SU-DHL-6 (cell line): ENCODE measurements around the gene CNTRL.

Experiments
- H2AFZ ChIP-seq: fragments of 200-600 bp; sonication (generic); 2 replicates; pipeline ENCODE4 v1.6.1; 2014; ENCODE audit warnings: low read depth, mild to moderate bottlenecking, moderate library complexity, mixed read lengths, antibody characterized with exemption, low read length; ENCODE audit not compliant: severe bottlenecking
- H3F3A ChIP-seq: fragments of 200-600 bp; shearing (Covaris generic); 2 replicates; pipeline ENCODE4 v1.6.0; 2016; ENCODE audit warnings: antibody characterized with exemption, mild to moderate bottlenecking; ENCODE audit not compliant: insufficient read depth
- H3K27ac ChIP-seq: fragments of 200-600 bp; sonication (generic); 2 replicates; pipeline ENCODE4 v1.5.1; 2016; ENCODE audit warnings: low read depth, mild to moderate bottlenecking, low read length, moderate library complexity, mixed read lengths
- H3K27me3 ChIP-seq: fragments of 200-600 bp; sonication (generic), shearing (Covaris generic); 2 replicates; pipeline ENCODE4 v1.6.0; 2014; ENCODE audit warnings: mild to moderate bottlenecking, low read length
- H3K36me3 ChIP-seq: fragments of 200-600 bp; sonication (generic); 2 replicates; pipeline ENCODE4 v1.6.1; 2014; ENCODE audit warnings: mild to moderate bottlenecking, low read length, mixed read lengths
- H3K4me2 ChIP-seq: fragments of 300-600, 200-600 bp; shearing (Covaris generic), sonication (generic); 2 replicates; pipeline ENCODE4 v1.6.0; 2014; ENCODE audit warnings: low read length, low read depth, mild to moderate bottlenecking; ENCODE audit not compliant: poor library complexity, severe bottlenecking
- H3K4me3 ChIP-seq: fragments of 200-600 bp; sonication (generic); 2 replicates; pipeline ENCODE4 v1.5.1; 2014; ENCODE audit warnings: antibody characterized with exemption, low read length, mild to moderate bottlenecking, mixed read lengths; ENCODE audit not compliant: insufficient read depth, poor library complexity, severe bottlenecking
- H3K79me2 ChIP-seq: fragments of 200-600 bp; sonication (generic); 2 replicates; pipeline ENCODE4 v1.6.1; 2014; ENCODE audit warnings: mild to moderate bottlenecking, low read length, moderate library complexity; ENCODE audit not compliant: insufficient read depth
- H3K9ac ChIP-seq: fragments of 200-600 bp; sonication (generic); 2 replicates; pipeline ENCODE4 v1.7.0; 2014; ENCODE audit warnings: mild to moderate bottlenecking, low read length
- H3K9me2 ChIP-seq: fragments of 200-600 bp; sonication (generic); replicated peaks from 2 replicates; pipeline ENCODE4 v1.6.1; 2014; ENCODE audit warnings: low read length; ENCODE audit not compliant: insufficient read depth
- H3K9me3 ChIP-seq: fragments of 200-600 bp; sonication (generic); 2 replicates; pipeline ENCODE4 v1.6.1; 2014; ENCODE audit warnings: low read length, mixed read lengths; ENCODE audit not compliant: insufficient read depth
- H4K20me1 ChIP-seq: fragments of 200-600 bp; sonication (generic); 2 replicates; pipeline ENCODE4 v1.6.1; 2014; ENCODE audit warnings: low read depth, mild to moderate bottlenecking, antibody characterized with exemption, low read length, moderate library complexity, mixed read lengths
- CTCF ChIP-seq: fragments of 200-600 bp; sonication (generic); IDR thresholded peaks from one replicate; pipeline ENCODE4 v1.5.1; 2017; ENCODE audit warnings: antibody characterized with exemption, mild to moderate bottlenecking, low read length, moderate library complexity; ENCODE audit not compliant: insufficient read depth, poor library complexity, severe bottlenecking
- EZH2phosphoT487 ChIP-seq: fragments of 200-600 bp; sonication (generic), shearing (Covaris generic); conservative IDR thresholded peaks from 2 replicates; pipeline ENCODE4 v1.6.1; 2018; ENCODE audit warnings: mild to moderate bottlenecking, antibody characterized with exemption, low read length, moderate library complexity, mixed read lengths

The CNTRL gene

GRCh38 chr9:121157939-121158338 lies 83.2 kb downstream of the CNTRL start:
- Histone ChIP-seq H3K9me2 (no peaks in the 10 kb centered on the region), H3K4me3 (no peak overlapping the region), H3K27me3 (no peaks in the 10 kb centered on the region), H3K4me2 (no peak overlapping the region), H2AFZ (no peak overlapping the region), H3F3A (peaks cover 76% of the 10 kb centered on the region), H3K27ac (peak overlapping the region; percentile 96), H3K9me3 (no peaks in the 10 kb centered on the region), H3K9ac (0 out of 2 replicates have a peak overlapping the region, but pooled peaks have one; percentile 21), H3K36me3 (peaks cover 79% of the 10 kb centered on the region), H3K79me2 (no peaks in the 10 kb centered on the region; the same call in none of the 2 replicates), H4K20me1 (no peaks in the 10 kb centered on the region)
- TF ChIP-seq CTCF (no peak), EZH2phosphoT487 (no peak)

GRCh38 chr9:121160025-121160424 lies 85.3 kb downstream of the CNTRL start:
- H3K79me2 ChIP-seq = no peaks in the 10 kb centered on the region; the same call in none of the 2 replicates
- peak overlapping the region; percentile 96 for H3K27ac ChIP-seq
- H3K4me2 ChIP-seq = peak overlapping the region; percentile 61
- TF ChIP-seq CTCF (no peak), EZH2phosphoT487 (no peak)
- no peaks in the 10 kb centered on the region for H3K9me3 ChIP-seq
- H3F3A ChIP-seq = peaks cover 61% of the 10 kb centered on the region
- no peaks in the 10 kb centered on the region for H3K27me3 ChIP-seq
- peak overlapping the region; percentile 33 for H3K9ac ChIP-seq
- H4K20me1 ChIP-seq = no peaks in the 10 kb centered on the region
- peaks cover 73% of the 10 kb centered on the region for H3K36me3 ChIP-seq
- peak overlapping the region; percentile 21 for H3K4me3 ChIP-seq
- no peak overlapping the region for H2AFZ ChIP-seq
- H3K9me2 ChIP-seq = no peaks in the 10 kb centered on the region

- H3K79me2 ChIP-seq = no peaks in the 10 kb centered on the region
- H3K9me2 ChIP-seq = no peaks in the 10 kb centered on the region
- peaks cover 60% of the 10 kb centered on the region for H3K36me3 ChIP-seq
- no peak overlapping the region for H3K27ac ChIP-seq
- H3K4me3 ChIP-seq = no peak overlapping the region
- H3F3A ChIP-seq = peaks cover 7% of the 10 kb centered on the region
- no peaks in the 10 kb centered on the region for H4K20me1 ChIP-seq
- H3K9me3 ChIP-seq = no peaks in the 10 kb centered on the region
- no peaks in the 10 kb centered on the region for H3K27me3 ChIP-seq
- H2AFZ ChIP-seq = no peak overlapping the region
- TF ChIP-seq EZH2phosphoT487 (no peak), CTCF (no peak)
- no peak overlapping the region for H3K4me2 ChIP-seq
- no peak overlapping the region for H3K9ac ChIP-seq
Observed at GRCh38 chr9:121168052-121168451, 93.3 kb downstream of the CNTRL start.
